Peyer's patch (tissue), 4 donors: ENCODE data around the gene ANKFN1. TPM values are rescaled to one million over a fixed set of nuclear protein-coding genes. Genes with fewer than 3 reads are reported as not detected.
"Not testable (repeated sequence)": the region's sequence is repeated elsewhere in the genome, so short reads cannot be mapped to it uniquely, and the experiment has no call there.

Experiments
- DNase-seq, 3 donors: peaks; one replicate each; pipeline ENCODE4 v3.0.0-alpha.2; 2017 to 2019
- H3K27ac ChIP-seq, 4 donors: fragments of 200-600 bp; sonication (generic); one replicate each; pipeline ENCODE4 v1.5.1; 2016 to 2019
- H3K27me3 ChIP-seq, 2 donors: fragments of 200-600 bp; sonication (generic); one replicate each; pipeline ENCODE4 v1.5.1; 2019
- H3K36me3 ChIP-seq, 3 donors: fragments of 200-600 bp; sonication (generic); one replicate each; pipeline ENCODE4 v1.5.1; 2016 to 2019
- H3K4me1 ChIP-seq, 4 donors: fragments of 200-600 bp; sonication (generic); one replicate each; pipeline ENCODE4 v1.5.1; 2016 to 2019
- H3K4me3 ChIP-seq, 4 donors: fragments of 200-600 bp; sonication (generic); 1 replicate in 3 of 4; 2 replicates in 1 of 4; pipeline ENCODE4 v1.5.1; 2016 to 2019; ENCODE audit warnings: mild to moderate bottlenecking in 1 of 4
- H3K9me3 ChIP-seq, 4 donors: fragments of 200-600 bp; sonication (generic); one replicate each; pipeline ENCODE4 v1.5.1; 2016 to 2019; ENCODE audit warnings: mild to moderate bottlenecking in 1 of 4
- CTCF ChIP-seq, 6 experiments: fragments of 450-650 bp in 4 of 6; fragments of 200-600 bp in 2 of 6; sonication (generic) in 1 of 6; IDR thresholded peaks; one replicate each; pipeline ENCODE4 v1.5.1; 2017 to 2019; ENCODE audit warnings: antibody characterized with exemption in 6 of 6, mild to moderate bottlenecking in 3 of 6, moderate library complexity in 1 of 6
- POLR2A ChIP-seq, 2 donors: fragments of 450-650 bp; IDR thresholded peaks; one replicate each; pipeline ENCODE4 v1.5.1; 2017; ENCODE audit warnings: antibody characterized with exemption in 2 of 2, mild to moderate bottlenecking in 2 of 2, moderate library complexity in 2 of 2
- total RNA-seq, 4 donors: library from RNA; depleted of rRNA; stranded (reverse); fragments of >200 nt; gene quantifications; one replicate each; pipeline ENCODE4 v1.1.0, GENCODE V29; 2016

The ANKFN1 gene
- total RNA-seq, 4 donors from 2014 or later: 0.95 to 2.0 (median 1.6) TPM; not detected in 1

- no peak for TF ChIP-seq POLR2A (IDR thresholded peaks at IDR 0.05)
- TF ChIP-seq CTCF (IDR thresholded peaks at IDR 0.05): no peak
- no peak overlapping the region for H3K4me3 ChIP-seq
- no peak for DNase-seq
- no peaks in the 10 kb centered on the region for H3K27me3 ChIP-seq
- no peaks in the 10 kb centered on the region for H3K4me1 ChIP-seq
- H3K36me3 ChIP-seq: no peaks in the 10 kb centered on the region
- no peaks in the 10 kb centered on the region for H3K9me3 ChIP-seq
- no peak overlapping the region for H3K27ac ChIP-seq
These were observed 253.8 kb downstream of the ANKFN1 start for GRCh38 chr17:56407086-56407485.

GRCh38 chr17:56412356-56412755, 259.1 kb downstream of the ANKFN1 start:
- not testable (repeated sequence) for H3K9me3 ChIP-seq, H3K36me3 ChIP-seq, H3K27me3 ChIP-seq, H3K4me1 ChIP-seq, DNase-seq, H3K4me3 ChIP-seq, H3K27ac ChIP-seq

- Histone ChIP-seq H3K9me3 (peaks cover 0 to 2% (median 0%) of the 10 kb centered on the region in 4 donors), H3K27ac (no peak overlapping the region), H3K4me1 (no peaks in the 10 kb centered on the region), H3K4me3 (no peak overlapping the region), H3K36me3 (no peaks in the 10 kb centered on the region), H3K27me3 (no peaks in the 10 kb centered on the region)
- no peak for TF ChIP-seq POLR2A (IDR thresholded peaks at IDR 0.05)
- TF ChIP-seq CTCF (IDR thresholded peaks at IDR 0.05): no peak
- no peak for DNase-seq
These were observed 263.5 kb downstream of the ANKFN1 start for GRCh38 chr17:56416682-56417351.

- H3K36me3 ChIP-seq: no peaks in the 10 kb centered on the region
- no peaks in the 10 kb centered on the region for H3K4me1 ChIP-seq
- H3K27me3 ChIP-seq: no peaks in the 10 kb centered on the region
- TF ChIP-seq POLR2A (IDR thresholded peaks at IDR 0.05): no peak
- TF ChIP-seq CTCF (IDR thresholded peaks at IDR 0.05): no peak
- no peaks in the 10 kb centered on the region for H3K9me3 ChIP-seq
- no peak for DNase-seq
- no peak overlapping the region for H3K4me3 ChIP-seq
- H3K27ac ChIP-seq: no peak overlapping the region
These were observed 270.7 kb downstream of the ANKFN1 start for GRCh38 chr17:56424005-56424404.

- no peaks in the 10 kb centered on the region for H3K36me3 ChIP-seq
- H3K4me1 ChIP-seq: no peaks in the 10 kb centered on the region
- H3K27me3 ChIP-seq: no peaks in the 10 kb centered on the region
- no peaks in the 10 kb centered on the region for H3K9me3 ChIP-seq
- H3K27ac ChIP-seq: no peak overlapping the region
- H3K4me3 ChIP-seq: no peak overlapping the region
- DNase-seq: no peak
- TF ChIP-seq POLR2A (IDR thresholded peaks at IDR 0.05) (no peak), CTCF (IDR thresholded peaks at IDR 0.05) (no peak)
These were observed 271.3 kb downstream of the ANKFN1 start for GRCh38 chr17:56424543-56425044.

- Histone ChIP-seq H3K27me3 (no peaks in the 10 kb centered on the region), H3K9me3 (no peaks in the 10 kb centered on the region), H3K4me3 (no peak overlapping the region), H3K27ac (no peak overlapping the region), H3K4me1 (no peaks in the 10 kb centered on the region), H3K36me3 (no peaks in the 10 kb centered on the region)
- DNase-seq: no peak
- TF ChIP-seq CTCF (IDR thresholded peaks at IDR 0.05): no peak
- TF ChIP-seq POLR2A (IDR thresholded peaks at IDR 0.05): no peak
These were observed 272.2 kb downstream of the ANKFN1 start for GRCh38 chr17:56425483-56425882.
